GM23248 (cell line): Measurements from ENCODE around the gene ZCCHC4.

Experiments
- EZH2 ChIP-seq: fragments of 200-600 bp; sonication (generic); IDR thresholded peaks from 2 replicates; pipeline ENCODE4 v1.6.1; 2018; ENCODE audit warnings: antibody characterized with exemption, mild to moderate bottlenecking; ENCODE audit not compliant: insufficient read depth, poor library complexity, severe bottlenecking
- EZH2phosphoT487 ChIP-seq: fragments of 200-600 bp; sonication (generic); IDR thresholded peaks from 2 replicates; pipeline ENCODE4 v1.6.1; 2018; ENCODE audit warnings: antibody characterized with exemption, moderate library complexity, mild to moderate bottlenecking, low read depth; ENCODE audit not compliant: insufficient read depth

GRCh38 chr4:25302626-25303025 lies 9.9 kb upstream of the ZCCHC4 start:
- TF ChIP-seq EZH2, result no peak
- TF ChIP-seq EZH2phosphoT487, result no peak
